ENCODE data around the gene ZBTB7C. TPM values are rescaled to one million over a fixed set of nuclear protein-coding genes. Genes with fewer than 3 reads are reported as not detected.
A peak's percentile ranks its signal among the peaks of the same experiment; 100 is the strongest.

ZBTB7C gene
- total RNA-seq, 1 donor from 2014 or later = 0.99 TPM

GRCh38 chr18:48122816-48123215 is 286.4 kb downstream of the ZBTB7C start:
- no peak for DNase-seq (ENCODE audit: low read depth)

GRCh38 chr18:48122376-48122775 is 286.8 kb downstream of the ZBTB7C start:
- no peak for DNase-seq (ENCODE audit: low read depth)

- DNase-seq (ENCODE audit: low read depth) = no peak
These were observed 287.4 kb downstream of the ZBTB7C start for GRCh38 chr18:48121752-48122151.

- no peak for DNase-seq (ENCODE audit: low read depth)
These were observed 290.0 kb downstream of the ZBTB7C start for GRCh38 chr18:48119204-48119603.

GRCh38 chr18:48116873-48117630 is 292.1 kb downstream of the ZBTB7C start:
- DNase-seq (ENCODE audit: low read depth) = no peak

GRCh38 chr18:48116017-48116416 is 293.2 kb downstream of the ZBTB7C start:
- no peak for DNase-seq (ENCODE audit: low read depth)

GRCh38 chr18:48113691-48114090 is 295.5 kb downstream of the ZBTB7C start:
- DNase-seq (ENCODE audit: low read depth) = no peak

GRCh38 chr18:48111587-48111986 is 297.6 kb downstream of the ZBTB7C start:
- DNase-seq (ENCODE audit: low read depth) = no peak

- DNase-seq (ENCODE audit: low read depth) = no peak
These were observed 298.4 kb downstream of the ZBTB7C start for GRCh38 chr18:48110797-48111196.

GRCh38 chr18:48109961-48110493 is 299.2 kb downstream of the ZBTB7C start:
- DNase-seq (ENCODE audit: low read depth) = no peak

GRCh38 chr18:48108136-48108535 is 301.0 kb downstream of the ZBTB7C start:
- no peak for DNase-seq (ENCODE audit: low read depth)

GRCh38 chr18:48106976-48107781 is 302.0 kb downstream of the ZBTB7C start:
- DNase-seq (ENCODE audit: low read depth) = peak; percentile 16

- peak; percentile 52 for DNase-seq (ENCODE audit: low read depth)
These were observed 302.7 kb downstream of the ZBTB7C start for GRCh38 chr18:48106498-48106897.

GRCh38 chr18:48105317-48105716 is 303.9 kb downstream of the ZBTB7C start:
- no peak for DNase-seq (ENCODE audit: low read depth)

- no peak for DNase-seq (ENCODE audit: low read depth)
These were observed 304.5 kb downstream of the ZBTB7C start for GRCh38 chr18:48104705-48105104.

- DNase-seq (ENCODE audit: low read depth) = no peak
These were observed 308.5 kb downstream of the ZBTB7C start for GRCh38 chr18:48100651-48101165.

GRCh38 chr18:48100165-48100575 is 309.0 kb downstream of the ZBTB7C start:
- no peak for DNase-seq (ENCODE audit: low read depth)

- no peak for DNase-seq (ENCODE audit: low read depth)
These were observed 309.6 kb downstream of the ZBTB7C start for GRCh38 chr18:48099481-48100164.

- DNase-seq (ENCODE audit: low read depth) = no peak
These were observed 310.6 kb downstream of the ZBTB7C start for GRCh38 chr18:48098538-48098937.

GRCh38 chr18:48098007-48098406 is 311.2 kb downstream of the ZBTB7C start:
- DNase-seq (ENCODE audit: low read depth) = no peak

GRCh38 chr18:48095726-48096125 is 313.5 kb downstream of the ZBTB7C start:
- DNase-seq (ENCODE audit: low read depth) = no peak

GRCh38 chr18:48093104-48093503 is 316.1 kb downstream of the ZBTB7C start:
- no peak for DNase-seq (ENCODE audit: low read depth)
